IPS-18c (cell line): ENCODE measurements around the gene PAQR5.

Experiments
- H3K4me3 ChIP-seq: 2 replicates; pipeline ENCODE4 v1.7.0; 2013; ENCODE audit warnings: low read depth, mild to moderate bottlenecking, low read length, moderate library complexity; ENCODE audit not compliant: insufficient read depth
- H3K9me3 ChIP-seq: one replicate; pipeline ENCODE4 v1.6.1; 2013; ENCODE audit warnings: mild to moderate bottlenecking, low read length, moderate library complexity; ENCODE audit not compliant: control insufficient read depth, insufficient read depth

The PAQR5 gene

GRCh38 chr15:69393831-69394491 is 95.2 kb downstream of the PAQR5 start:
- Histone ChIP-seq H3K4me3 (no peak overlapping the region), H3K9me3 (no peaks in the 10 kb centered on the region)

GRCh38 chr15:69394556-69395282 is 96.0 kb downstream of the PAQR5 start:
- no peaks in the 10 kb centered on the region for H3K9me3 ChIP-seq
- H3K4me3 ChIP-seq = 0 out of 2 replicates have a peak overlapping the region, but pooled peaks have one; percentile 2

GRCh38 chr15:69395460-69395859 is 96.7 kb downstream of the PAQR5 start:
- Histone ChIP-seq H3K9me3 (no peaks in the 10 kb centered on the region), H3K4me3 (no peak overlapping the region; the same call in 1 of the 2 replicates)

- Histone ChIP-seq H3K4me3 (no peak overlapping the region), H3K9me3 (no peaks in the 10 kb centered on the region)
Measured at GRCh38 chr15:69395991-69396390, 97.3 kb downstream of the PAQR5 start.

GRCh38 chr15:69398491-69398891 is 99.8 kb downstream of the PAQR5 start:
- H3K9me3 ChIP-seq = no peaks in the 10 kb centered on the region
- no peak overlapping the region for H3K4me3 ChIP-seq

GRCh38 chr15:69400850-69401249 is 102.1 kb downstream of the PAQR5 start:
- H3K9me3 ChIP-seq = no peaks in the 10 kb centered on the region
- H3K4me3 ChIP-seq = no peak overlapping the region

GRCh38 chr15:69402816-69403215 is 104.1 kb downstream of the PAQR5 start:
- no peaks in the 10 kb centered on the region for H3K9me3 ChIP-seq
- H3K4me3 ChIP-seq = no peak overlapping the region

DNA sequence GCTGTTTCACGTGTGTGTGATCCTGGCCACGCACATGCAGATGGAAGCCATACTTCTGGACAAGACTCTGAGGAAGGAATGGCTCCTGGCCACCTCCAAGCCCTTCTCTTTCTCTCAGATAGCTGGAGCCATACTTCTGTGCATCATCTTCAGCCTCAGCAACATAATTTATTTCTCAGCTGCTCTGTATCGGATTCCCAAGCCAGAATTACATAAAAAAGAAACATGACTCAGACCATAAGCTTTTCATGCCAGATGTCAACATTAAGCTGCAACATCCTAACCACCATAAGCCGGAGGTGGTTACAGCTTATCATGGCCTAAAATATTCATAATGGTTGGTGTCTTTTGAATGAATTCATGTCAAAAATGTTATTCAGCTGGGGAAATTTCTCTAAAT is 104.9 kb downstream of the PAQR5 start:
- no peak overlapping the region for H3K4me3 ChIP-seq
- H3K9me3 ChIP-seq = no peaks in the 10 kb centered on the region

DNA sequence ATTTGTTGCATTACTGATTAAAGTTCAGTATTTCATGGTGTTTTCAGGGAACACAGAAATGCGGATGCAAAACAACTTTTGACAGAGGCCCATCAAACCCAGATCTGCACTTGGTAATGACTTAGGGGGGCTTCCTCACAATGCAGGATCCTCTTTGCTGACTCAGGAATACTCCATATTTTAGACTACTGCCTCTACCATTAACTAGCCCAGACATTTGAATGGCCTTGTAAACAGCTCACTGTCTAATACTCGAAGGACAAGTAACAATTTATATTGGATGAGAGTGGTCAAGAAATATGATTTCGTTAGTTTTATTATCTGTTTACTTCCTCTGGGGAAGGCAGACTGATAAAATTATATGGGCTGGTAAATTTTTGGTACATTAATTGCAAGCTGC is 106.4 kb downstream of the PAQR5 start:
- Histone ChIP-seq H3K4me3 (no peak overlapping the region), H3K9me3 (no peaks in the 10 kb centered on the region)

DNA sequence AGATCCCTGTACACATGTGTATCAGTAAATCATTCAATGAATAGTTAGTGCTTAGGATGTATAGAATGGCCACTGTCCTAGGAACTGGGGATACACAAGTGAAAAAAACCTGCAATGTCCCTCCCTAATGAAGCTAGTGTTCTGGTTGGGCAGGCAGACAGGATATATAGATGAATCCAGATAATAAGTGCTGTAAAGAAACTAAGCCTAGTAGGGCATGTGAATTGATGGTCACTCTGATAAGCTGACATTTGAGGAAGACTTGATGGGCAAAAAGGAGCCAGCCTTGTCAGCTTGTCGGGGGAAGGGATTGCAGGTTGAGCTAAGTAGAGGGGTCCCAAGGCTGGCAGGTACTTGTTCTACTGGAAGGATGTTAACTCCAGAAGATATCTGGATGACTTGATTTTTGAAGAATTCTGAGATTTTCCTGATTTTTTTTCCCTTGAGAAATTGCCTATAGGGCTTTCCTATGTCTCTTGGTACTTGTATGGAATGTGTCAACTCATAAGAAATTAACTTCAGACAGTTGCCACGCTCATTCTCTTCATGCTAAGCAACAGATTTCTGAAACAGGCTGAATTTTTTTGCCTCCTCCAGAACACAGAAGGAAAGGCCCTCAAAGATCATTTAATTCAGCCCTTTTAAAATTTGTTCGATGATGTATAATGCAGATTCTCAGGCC is 109.1 kb downstream of the PAQR5 start:
- Histone ChIP-seq H3K4me3 (no peak overlapping the region), H3K9me3 (no peaks in the 10 kb centered on the region)

DNA sequence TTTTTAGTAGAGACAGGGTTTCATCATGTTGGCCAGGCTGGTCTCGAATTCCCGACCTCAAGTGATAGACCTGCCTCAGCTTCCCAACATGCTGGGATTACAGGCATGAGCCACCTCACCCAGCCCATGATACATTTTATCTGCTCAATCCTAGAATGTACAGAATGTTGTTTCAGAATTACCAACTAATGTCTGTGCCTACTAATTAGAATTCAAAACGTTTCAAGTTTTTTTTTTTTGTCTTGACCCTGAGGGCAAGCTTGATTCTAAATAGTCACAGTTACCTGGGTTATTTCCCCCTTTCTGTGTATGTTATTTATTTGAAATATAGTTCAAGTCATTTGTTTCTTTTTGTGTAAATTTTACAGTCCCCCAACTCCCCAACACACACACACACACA is 110.1 kb downstream of the PAQR5 start:
- Histone ChIP-seq H3K9me3 (no peaks in the 10 kb centered on the region), H3K4me3 (no peak overlapping the region)

- H3K9me3 ChIP-seq = no peaks in the 10 kb centered on the region
- no peak overlapping the region for H3K4me3 ChIP-seq
Measured at GRCh38 chr15:69410248-69410874, 111.6 kb downstream of the PAQR5 start.

GRCh38 chr15:69412274-69412673 is 113.6 kb downstream of the PAQR5 start:
- Histone ChIP-seq H3K9me3 (no peaks in the 10 kb centered on the region), H3K4me3 (no peak overlapping the region)

- Histone ChIP-seq H3K4me3 (no peak overlapping the region), H3K9me3 (no peaks in the 10 kb centered on the region)
Measured at GRCh38 chr15:69412701-69413100, 114.0 kb downstream of the PAQR5 start.

DNA sequence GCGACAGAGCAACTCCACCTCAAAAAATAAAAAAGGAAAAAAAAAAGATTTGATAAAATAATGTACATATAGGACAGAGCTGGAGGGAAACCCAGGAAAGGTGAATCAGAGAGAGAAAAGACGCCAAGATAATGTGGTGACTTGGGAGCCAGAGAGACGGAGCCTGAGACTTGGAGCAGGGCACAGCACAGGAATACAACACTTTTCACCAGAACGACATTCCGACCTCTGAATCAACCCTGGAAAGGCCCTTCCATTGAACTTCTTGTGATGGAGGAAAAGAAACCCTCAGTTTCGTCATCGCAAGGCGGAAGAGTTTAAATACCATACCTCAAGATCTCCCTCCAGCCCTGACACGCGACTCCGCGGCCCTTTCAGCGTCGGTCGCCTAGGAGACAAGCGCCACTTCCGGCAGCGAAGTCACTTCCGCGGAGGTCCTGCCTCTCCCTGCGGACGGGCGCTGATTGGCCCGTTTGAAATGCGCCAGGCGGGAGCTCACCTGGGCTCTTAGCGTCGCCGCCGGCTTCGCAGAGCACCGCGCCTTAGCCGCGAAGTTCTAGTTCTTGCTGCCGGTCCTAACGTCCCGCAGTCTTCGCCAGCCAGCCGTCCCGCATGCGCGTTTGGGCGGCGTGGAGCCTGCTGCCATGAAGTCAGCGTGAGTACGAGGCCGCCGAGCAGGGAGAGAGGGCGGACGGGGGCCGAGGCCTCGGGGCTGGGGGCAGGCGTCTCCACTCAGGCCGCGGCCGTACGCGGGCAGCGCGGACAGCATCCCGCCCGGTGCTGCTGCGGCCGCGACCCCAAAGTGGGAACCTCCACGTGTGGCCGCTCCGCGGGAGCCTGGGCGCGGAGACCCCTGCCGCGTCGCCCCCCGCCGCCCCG is 115.3 kb downstream of the PAQR5 start, which contains the start of gene KIF23:
TSS of gene KIF23 (plus strand) at position 528 of the 879 bp plus-strand sequence. CDS start at position 645, 117 bp downstream.
- Histone ChIP-seq H3K4me3 (peak within 1 kb of the TSS; percentile 84), H3K9me3 (no peaks in the 10 kb centered on the region)

DNA sequence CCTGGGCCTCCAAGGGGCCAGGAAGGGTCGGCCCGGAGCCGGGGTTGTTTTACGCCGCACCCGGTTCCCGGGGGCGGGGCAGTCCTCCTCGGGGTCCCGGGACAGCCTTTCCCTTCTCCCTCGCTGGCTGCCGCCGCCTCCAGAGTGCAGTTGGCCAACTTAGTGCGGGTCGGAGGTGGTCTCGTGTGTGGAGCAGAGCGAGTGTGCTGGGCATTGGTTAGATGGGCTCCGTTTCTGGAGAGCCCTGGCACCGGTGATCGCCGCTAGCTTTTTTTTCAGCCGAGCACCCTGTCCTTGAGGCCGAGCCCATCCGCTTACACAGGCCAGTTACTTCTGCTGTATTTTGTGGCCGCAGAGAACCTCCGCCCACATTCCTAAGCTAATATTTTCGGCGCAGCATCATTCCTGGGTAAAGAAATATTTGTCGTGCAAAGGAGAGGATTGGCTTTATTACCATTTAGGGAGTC is 116.0 kb downstream of the PAQR5 start:
- Histone ChIP-seq H3K4me3 (peak overlapping the region; percentile 84), H3K9me3 (no peaks in the 10 kb centered on the region)

DNA sequence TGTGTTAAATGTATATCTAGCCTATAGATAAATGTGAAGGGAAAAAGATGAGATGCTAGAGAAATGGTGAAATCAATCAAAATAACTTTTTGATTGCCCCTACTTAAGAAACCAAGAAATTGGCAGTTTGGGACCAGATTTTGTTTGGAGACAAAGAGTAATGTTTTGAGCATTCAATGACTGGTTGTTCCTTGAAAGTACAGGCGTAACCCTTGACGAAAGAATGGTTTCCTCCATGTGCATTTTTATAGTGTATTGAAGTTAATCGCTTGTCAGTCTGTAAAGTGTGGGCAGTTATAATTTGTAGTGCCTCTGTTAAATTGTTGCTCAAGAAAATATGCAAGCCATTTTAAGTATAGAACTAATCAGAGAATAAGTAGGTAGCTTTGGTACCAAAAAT is 116.7 kb downstream of the PAQR5 start:
- Histone ChIP-seq H3K4me3 (peak overlapping the region; percentile 84; the same call in 1 of the 2 replicates), H3K9me3 (no peaks in the 10 kb centered on the region)
